Gastrocnemius medialis (tissue), 4 donors: ENCODE measurements around the gene GNB4. TPM values are rescaled to one million over a fixed set of nuclear protein-coding genes. Genes with fewer than 3 reads are reported as not detected.

Source experiments
- ATAC-seq, 2 donors: fragments of 150-250 bp; one replicate each; pipeline ENCODE4 v1.9.1; 2016
- DNase-seq, 2 donors: peaks; one replicate each; pipeline ENCODE4 v3.0.0-alpha.2; 2019
- H3K27ac ChIP-seq, 4 donors: fragments of 200-600 bp; sonication (generic); 1 replicate in 1 of 4; 2 replicates in 3 of 4; pipeline ENCODE4 v1.5.1; 2016 to 2018; ENCODE audit warnings: mild to moderate bottlenecking in 2 of 4, moderate library complexity in 1 of 4
- H3K27me3 ChIP-seq, 3 donors: fragments of 200-600 bp; sonication (generic) in 2 of 3; 1 replicate in 1 of 3; 2 replicates in 2 of 3; pipeline versions ENCODE4 v1.5.1 to v1.6.0; 2016 to 2019; ENCODE audit warnings: mild to moderate bottlenecking in 1 of 3, moderate library complexity in 1 of 3
- H3K36me3 ChIP-seq, 2 donors: fragments of 200-600 bp; sonication (generic) in 1 of 2; one replicate each; pipeline ENCODE4 v1.5.1; 2017 to 2018
- H3K4me1 ChIP-seq, 2 donors: fragments of 200-600 bp; sonication (generic) in 1 of 2; one replicate each; pipeline ENCODE4 v1.5.1; 2016 to 2017; ENCODE audit warnings: mild to moderate bottlenecking in 2 of 2
- H3K4me3 ChIP-seq, 4 donors: fragments of 200-600 bp; sonication (generic) in 3 of 4; 1 replicate in 1 of 4; 2 replicates in 3 of 4; pipeline ENCODE4 v1.5.1; 2016 to 2019; ENCODE audit warnings: mild to moderate bottlenecking in 2 of 4
- H3K9me3 ChIP-seq, 3 donors: fragments of 200-600 bp; sonication (generic) in 2 of 3; 1 replicate in 1 of 3; 2 replicates in 2 of 3; pipeline ENCODE4 v1.5.1; 2016 to 2019
- CTCF ChIP-seq, 5 experiments: fragments of 450-650 bp in 3 of 5; fragments of 200-600 bp in 2 of 5; sonication (generic) in 2 of 5; IDR thresholded peaks in 4 of 5; conservative IDR thresholded peaks in 1 of 5; 1 replicate in 4 of 5; 2 replicates in 1 of 5; pipeline ENCODE4 v1.5.1; 2016 to 2019; ENCODE audit warnings: antibody characterized with exemption in 5 of 5, mild to moderate bottlenecking in 3 of 5, moderate library complexity in 3 of 5
- POLR2A ChIP-seq, 2 donors: fragments of 450-650 bp; IDR thresholded peaks; one replicate each; pipeline ENCODE4 v1.6.1; 2017; ENCODE audit warnings: antibody characterized with exemption in 2 of 2, mild to moderate bottlenecking in 2 of 2, moderate library complexity in 2 of 2
- in situ Hi-C, 4 donors: fragments of 200-750 bp; cut with MboI; loops; one replicate each; pipeline versions ENCODE4 v1.15.0 to v1.8.0; 2017; ENCODE audit warnings: low sequenced_read_pairs in 4 of 4
- intact Hi-C: fragments of 100-400 bp; cut with DNase I; formaldehyde crosslinking; loops from one replicate; pipeline ENCODE4 v1.15.1; 2023; ENCODE audit warnings: low total_unique reads
- total RNA-seq, 4 donors: library from RNA; depleted of rRNA; stranded (reverse); fragments of >200 nt; gene quantifications; one replicate each; pipeline versions ENCODE4 v1.1.0 to v1.2.3, GENCODE V29; 2016

The GNB4 gene
- total RNA-seq, 4 donors from 2014 or later: 3.4 to 4.9 (median 3.7) TPM

- H3K4me3 ChIP-seq: no peak overlapping the region
- in situ Hi-C loops: no loop called here
- intact Hi-C loops: no loop called here
- H3K27ac ChIP-seq: no peak overlapping the region
- ATAC-seq: no peak
- peaks cover 0 to 13% of the 10 kb centered on the region in 2 donors for H3K4me1 ChIP-seq
- no peaks in the 10 kb centered on the region for H3K27me3 ChIP-seq
- H3K9me3 ChIP-seq: no peaks in the 10 kb centered on the region
- no peak for DNase-seq
- H3K36me3 ChIP-seq: no peaks in the 10 kb centered on the region
- no peak for TF ChIP-seq POLR2A (IDR thresholded peaks at IDR 0.05)
- no peak for TF ChIP-seq CTCF (IDR thresholded peaks at IDR 0.05 in 4 of 5, conservative IDR thresholded peaks at IDR 0.05 in 1 of 5)
Measured at GRCh38 chr3:179416681-179417080, 34.6 kb downstream of the GNB4 start.

- Histone ChIP-seq H3K4me3 (no peak overlapping the region), H3K36me3 (no peaks in the 10 kb centered on the region), H3K4me1 (peaks cover 0 to 9% of the 10 kb centered on the region in 2 donors), H3K27ac (no peak overlapping the region), H3K9me3 (no peaks in the 10 kb centered on the region), H3K27me3 (no peaks in the 10 kb centered on the region)
- no peak for DNase-seq
- in situ Hi-C loops: no loop called here
- no peak for ATAC-seq
- intact Hi-C loops: no loop called here
- TF ChIP-seq CTCF (IDR thresholded peaks at IDR 0.05 in 4 of 5, conservative IDR thresholded peaks at IDR 0.05 in 1 of 5) (no peak), POLR2A (IDR thresholded peaks at IDR 0.05) (no peak)
Measured at GRCh38 chr3:179415377-179415776, 35.9 kb downstream of the GNB4 start.

- no peak overlapping the region for H3K27ac ChIP-seq
- no peaks in the 10 kb centered on the region for H3K36me3 ChIP-seq
- no peak for ATAC-seq
- DNase-seq: no peak
- H3K9me3 ChIP-seq: no peaks in the 10 kb centered on the region
- H3K27me3 ChIP-seq: no peaks in the 10 kb centered on the region
- TF ChIP-seq CTCF (IDR thresholded peaks at IDR 0.05 in 4 of 5, conservative IDR thresholded peaks at IDR 0.05 in 1 of 5) (no peak), POLR2A (IDR thresholded peaks at IDR 0.05) (no peak)
- intact Hi-C loops: no loop called here
- no peak overlapping the region for H3K4me3 ChIP-seq
- H3K4me1 ChIP-seq: peaks cover 0 to 9% of the 10 kb centered on the region in 2 donors
- in situ Hi-C loops: no loop called here
Measured at GRCh38 chr3:179414804-179415203, 36.5 kb downstream of the GNB4 start.

- intact Hi-C loops (no loop called here), in situ Hi-C loops (no loop called here)
- no peak for DNase-seq
- peaks cover 0 to 4% of the 10 kb centered on the region in 2 donors for H3K36me3 ChIP-seq
- no peak for TF ChIP-seq POLR2A (IDR thresholded peaks at IDR 0.05)
- TF ChIP-seq CTCF (IDR thresholded peaks at IDR 0.05 in 4 of 5, conservative IDR thresholded peaks at IDR 0.05 in 1 of 5): no peak
- no peak overlapping the region for H3K27ac ChIP-seq
- no peak for ATAC-seq
- H3K9me3 ChIP-seq: no peaks in the 10 kb centered on the region
- H3K4me3 ChIP-seq: no peak overlapping the region
- no peaks in the 10 kb centered on the region for H3K27me3 ChIP-seq
- peaks cover 0 to 9% of the 10 kb centered on the region in 2 donors for H3K4me1 ChIP-seq
Measured at GRCh38 chr3:179410999-179411398, 40.3 kb downstream of the GNB4 start.

GRCh38 chr3:179410331-179410730, 40.9 kb downstream of the GNB4 start:
- in situ Hi-C loops (no loop called here), intact Hi-C loops (no loop called here)
- Histone ChIP-seq H3K27ac (no peak overlapping the region), H3K4me3 (no peak overlapping the region), H3K9me3 (no peaks in the 10 kb centered on the region), H3K36me3 (peaks cover 0 to 4% of the 10 kb centered on the region in 2 donors), H3K4me1 (peaks cover 0 to 8% of the 10 kb centered on the region in 2 donors), H3K27me3 (no peaks in the 10 kb centered on the region)
- ATAC-seq (no peak), DNase-seq (no peak)
- TF ChIP-seq CTCF (IDR thresholded peaks at IDR 0.05 in 4 of 5, conservative IDR thresholded peaks at IDR 0.05 in 1 of 5) (no peak), POLR2A (IDR thresholded peaks at IDR 0.05) (no peak)
